Lower leg skin (tissue), 4 donors: ENCODE measurements around the gene HSPB3. TPM values are rescaled to one million over a fixed set of nuclear protein-coding genes. Genes with fewer than 3 reads are reported as not detected.
"Not testable (repeated sequence)": the region's sequence is repeated elsewhere in the genome, so short reads cannot be mapped to it uniquely, and the experiment has no call there.

ENCODE experiments used
- DNase-seq, 2 donors: peaks; one replicate each; pipeline ENCODE4 v3.0.0-alpha.2; 2019; ENCODE audit warnings: low spot score in 2 of 2
- H3K4me3 ChIP-seq: fragments of 200-600 bp; sonication (generic); 2 replicates; pipeline ENCODE4 v1.5.1; 2017; ENCODE audit warnings: mild to moderate bottlenecking, low read depth; ENCODE audit not compliant: poor library complexity, severe bottlenecking
- POLR2A ChIP-seq, 2 donors: fragments of 450-650 bp; IDR thresholded peaks; one replicate each; pipeline ENCODE4 v1.6.1; 2016 to 2017; ENCODE audit warnings: antibody characterized with exemption in 2 of 2, mild to moderate bottlenecking in 1 of 2, moderate library complexity in 1 of 2
- WGBS, 2 donors: methylation state at CpG; one replicate each; pipeline ENCODE4 v1.1.5; 2018; 5-methylcytosine and 5-hydroxymethylcytosine counted together
- intact Hi-C: fragments of 100-400 bp; cut with DNase I; formaldehyde crosslinking; loops from one replicate; pipeline ENCODE4 v1.15.0; 2023; ENCODE audit warnings: low total_unique reads
- total RNA-seq, 4 donors: library from RNA; depleted of rRNA; stranded (reverse); fragments of >200 nt; gene quantifications; one replicate each; pipeline ENCODE4 v1.1.0, GENCODE V29; 2016
- TF ChIP-seq, protein P1 (sequence below), 3 donors: fragments of 450-650 bp; IDR thresholded peaks; one replicate each; pipeline ENCODE4 v1.5.1; 2016; ENCODE audit warnings: antibody characterized with exemption in 3 of 3, mild to moderate bottlenecking in 3 of 3, moderate library complexity in 2 of 3

HSPB3 gene
- total RNA-seq, 4 donors from 2014 or later, result 0.49 to 1.3 (median 0.91) TPM; not detected in 1

DNA sequence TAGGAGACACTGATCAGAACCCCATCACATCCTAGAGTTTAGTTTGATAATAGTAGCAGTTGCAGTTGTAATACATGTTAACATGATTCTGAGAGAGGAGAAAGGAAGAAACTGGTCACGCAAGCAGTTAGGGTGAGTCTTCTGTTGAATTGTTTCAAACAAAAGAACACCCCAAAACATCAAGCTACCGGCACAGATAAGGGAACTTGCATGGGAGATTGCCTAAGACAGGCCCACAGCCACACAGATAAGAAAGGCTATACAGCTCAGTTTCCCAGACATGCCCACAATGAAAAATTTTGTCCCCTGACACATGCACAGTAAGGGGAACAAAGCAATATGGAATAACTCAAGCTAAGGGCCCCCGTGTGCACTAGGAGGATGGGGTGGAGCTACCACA, 15.9 kb downstream of the HSPB3 start:
- intact Hi-C loops, result no loop called here
- DNase-seq, result no peak
- TF ChIP-seq, protein P1, sequence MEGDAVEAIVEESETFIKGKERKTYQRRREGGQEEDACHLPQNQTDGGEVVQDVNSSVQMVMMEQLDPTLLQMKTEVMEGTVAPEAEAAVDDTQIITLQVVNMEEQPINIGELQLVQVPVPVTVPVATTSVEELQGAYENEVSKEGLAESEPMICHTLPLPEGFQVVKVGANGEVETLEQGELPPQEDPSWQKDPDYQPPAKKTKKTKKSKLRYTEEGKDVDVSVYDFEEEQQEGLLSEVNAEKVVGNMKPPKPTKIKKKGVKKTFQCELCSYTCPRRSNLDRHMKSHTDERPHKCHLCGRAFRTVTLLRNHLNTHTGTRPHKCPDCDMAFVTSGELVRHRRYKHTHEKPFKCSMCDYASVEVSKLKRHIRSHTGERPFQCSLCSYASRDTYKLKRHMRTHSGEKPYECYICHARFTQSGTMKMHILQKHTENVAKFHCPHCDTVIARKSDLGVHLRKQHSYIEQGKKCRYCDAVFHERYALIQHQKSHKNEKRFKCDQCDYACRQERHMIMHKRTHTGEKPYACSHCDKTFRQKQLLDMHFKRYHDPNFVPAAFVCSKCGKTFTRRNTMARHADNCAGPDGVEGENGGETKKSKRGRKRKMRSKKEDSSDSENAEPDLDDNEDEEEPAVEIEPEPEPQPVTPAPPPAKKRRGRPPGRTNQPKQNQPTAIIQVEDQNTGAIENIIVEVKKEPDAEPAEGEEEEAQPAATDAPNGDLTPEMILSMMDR (IDR thresholded peaks at IDR 0.05), result no peak
- H3K4me3 ChIP-seq, result no peak overlapping the region
- 55 to 56% methylated on average over 3 of the region's 3 CpGs for WGBS, 2 donors

DNA sequence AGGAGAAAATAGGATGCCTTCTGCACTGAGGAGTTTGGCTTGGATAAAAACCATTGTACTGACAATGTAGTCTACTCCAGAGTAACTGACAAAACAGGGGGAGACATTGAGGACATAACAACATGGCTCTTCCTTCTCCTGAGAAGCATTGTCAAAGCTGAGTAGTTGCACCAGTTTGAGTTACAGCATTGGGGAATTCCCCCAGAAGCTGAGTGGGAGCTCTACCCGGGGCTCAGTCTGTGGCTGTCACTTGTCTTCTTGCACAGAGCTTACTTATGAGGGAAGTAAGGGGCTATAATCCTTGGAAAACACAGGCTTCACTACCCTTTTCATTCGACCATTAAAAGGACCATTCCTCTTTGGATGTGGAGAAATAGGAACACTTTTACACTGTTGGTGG, 21.2 kb downstream of the HSPB3 start:
- DNase-seq, result no peak
- H3K4me3 ChIP-seq, result no peak overlapping the region
- TF ChIP-seq, protein P1 (IDR thresholded peaks at IDR 0.05), result no peak
- no peak for TF ChIP-seq POLR2A (IDR thresholded peaks at IDR 0.05)
- intact Hi-C loops, result no loop called here
- WGBS, 2 donors, result 61 to 68% methylated on average over 2 of the region's 2 CpGs

DNA sequence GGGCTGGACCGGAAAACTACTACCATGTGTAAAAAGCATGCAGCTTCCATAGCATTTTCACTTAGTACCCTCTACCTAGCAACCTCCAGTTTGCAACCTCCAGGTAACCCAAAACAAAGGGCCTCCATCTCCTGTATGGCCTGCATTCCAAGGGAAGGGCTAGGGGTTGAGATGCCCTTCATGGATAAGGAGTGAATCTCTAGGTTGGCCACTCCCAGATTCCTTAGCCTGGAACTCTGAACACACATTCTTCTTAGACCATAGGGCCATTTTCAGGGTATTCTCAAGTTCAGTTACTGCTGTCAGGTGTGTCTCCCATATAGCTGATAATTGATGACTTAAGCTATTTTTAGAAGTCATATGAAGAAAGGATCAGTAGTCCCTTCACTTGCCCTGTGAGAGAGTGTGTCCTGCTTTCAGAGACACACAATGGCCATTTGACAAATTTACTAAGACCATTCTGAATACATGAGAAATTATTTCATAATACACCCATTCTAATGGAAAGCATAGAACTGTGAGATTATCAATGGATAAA, 22.5 kb downstream of the HSPB3 start:
- TF ChIP-seq, protein P1 (IDR thresholded peaks at IDR 0.05), result no peak
- H3K4me3 ChIP-seq, result no peak overlapping the region
- intact Hi-C loops, result no loop called here
- 89 to 95% methylated on average over 1 of the region's 1 CpG for WGBS, 2 donors
- DNase-seq, result no peak

DNA sequence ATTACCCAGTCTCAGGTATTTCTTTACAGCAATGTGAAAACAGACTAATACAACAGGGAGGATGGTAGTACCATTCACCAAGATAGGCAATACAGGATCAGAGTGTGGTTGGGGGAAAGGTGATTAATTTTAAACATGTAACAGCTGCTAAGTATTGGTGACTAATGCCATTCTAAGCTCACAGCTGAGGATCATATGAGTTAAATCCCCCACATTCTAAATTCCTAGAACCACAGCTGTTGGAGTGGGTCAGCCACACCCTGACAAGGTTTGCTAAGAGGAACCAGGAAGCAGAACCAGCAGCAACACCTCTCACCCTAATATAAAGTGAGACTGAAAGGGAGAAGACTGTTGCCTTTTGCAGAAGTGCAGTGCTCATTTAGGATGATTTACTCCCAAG, 24.8 kb downstream of the HSPB3 start:
- no peak overlapping the region for H3K4me3 ChIP-seq
- no peak for DNase-seq
- intact Hi-C loops, result no loop called here
- TF ChIP-seq POLR2A (IDR thresholded peaks at IDR 0.05), result no peak
- TF ChIP-seq, protein P1 (IDR thresholded peaks at IDR 0.05), result no peak

DNA sequence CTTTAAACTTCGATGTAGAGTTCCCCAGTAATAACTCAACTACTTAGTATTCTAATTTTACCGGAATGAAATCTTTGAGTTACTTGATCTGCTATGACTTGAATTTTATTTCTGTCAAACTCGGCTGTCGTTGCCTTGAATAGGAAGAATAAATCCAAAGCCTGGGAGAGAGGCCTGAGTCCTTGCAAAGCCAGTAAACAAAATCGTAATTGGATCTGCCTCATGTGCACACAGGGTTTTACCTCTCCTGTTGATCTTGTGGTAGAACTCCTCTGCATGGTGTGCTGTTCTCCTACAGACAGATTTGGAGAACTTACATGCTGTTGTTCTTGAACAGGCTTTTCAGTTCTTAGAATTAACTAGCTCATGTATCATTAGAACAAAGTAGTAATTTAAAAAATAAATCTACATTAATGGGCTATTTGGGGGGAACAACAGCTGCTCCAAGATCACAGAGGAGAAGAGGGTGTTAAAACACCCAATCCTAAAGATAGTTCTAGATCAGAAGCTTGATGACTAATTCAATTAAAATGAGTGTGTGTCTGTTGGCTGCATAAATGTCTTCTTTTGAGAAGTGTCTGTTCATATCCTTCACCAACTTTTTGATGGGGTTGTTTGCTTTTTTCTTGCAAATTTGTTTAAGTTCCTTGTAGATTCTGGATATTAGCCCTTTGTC, 28.9 kb downstream of the HSPB3 start:
- 71 to 79% methylated on average over 5 of the region's 5 CpGs for WGBS, 2 donors
- H3K4me3 ChIP-seq, result no peak overlapping the region
- intact Hi-C loops, result no loop called here
- TF ChIP-seq, protein P1 (IDR thresholded peaks at IDR 0.05), result no peak
- no peak for TF ChIP-seq POLR2A (IDR thresholded peaks at IDR 0.05)
- DNase-seq, result no peak

DNA sequence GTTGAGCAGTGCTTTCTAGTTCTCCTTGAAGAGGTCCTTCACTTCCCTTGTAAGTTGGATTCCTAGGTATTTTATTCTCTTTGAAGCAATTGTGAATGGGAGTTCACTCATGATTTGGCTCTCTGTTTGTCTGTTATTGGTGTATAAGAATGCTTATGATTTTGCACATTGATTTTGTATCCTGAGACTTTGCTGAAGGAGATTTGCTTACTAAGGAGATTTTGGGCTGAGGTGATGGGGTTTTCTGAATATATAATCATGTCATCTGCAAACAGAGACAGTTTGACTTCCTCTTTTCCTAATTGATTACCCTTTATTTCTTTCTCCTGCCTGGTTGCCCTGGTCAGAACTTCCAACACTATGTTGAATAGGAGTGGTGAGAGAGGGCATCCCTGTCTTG, 30.2 kb downstream of the HSPB3 start:
- DNase-seq, intact Hi-C loops, H3K4me3 ChIP-seq: not testable (repeated sequence)

DNA sequence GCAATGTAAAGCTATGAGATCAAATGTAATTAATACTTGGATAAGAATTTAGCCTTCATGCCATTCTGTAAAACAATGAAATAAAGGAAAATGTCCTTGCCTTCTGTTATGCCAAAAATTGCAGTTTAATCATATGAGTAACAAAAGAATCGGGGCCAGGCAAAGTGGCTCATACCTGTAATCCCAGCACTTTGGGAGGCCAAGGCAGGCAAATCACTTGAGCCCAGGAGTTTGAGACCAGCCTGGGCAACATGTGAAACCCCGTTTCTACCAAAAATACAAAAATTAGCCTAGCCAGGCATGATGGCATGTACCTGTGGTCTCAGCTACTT, 34.1 kb downstream of the HSPB3 start:
- intact Hi-C loops, DNase-seq, H3K4me3 ChIP-seq: not testable (repeated sequence)
- 47 to 50% methylated on average over 2 of the region's 2 CpGs for WGBS, 2 donors
